HepG2 (cell line): ENCODE results near the gene CBX5. TPM values are rescaled to one million over a fixed set of nuclear protein-coding genes. Genes with fewer than 3 reads are reported as not detected.

Source experiments
- ARID2 ChIP-seq: sonication (generic); formaldehyde crosslinking; IDR thresholded peaks from 2 replicates; pipeline ENCODE4 v1.8.1; 2022; ENCODE audit warnings: mild to moderate bottlenecking, missing genetic modification reagents, borderline replicate concordance
- DR1 ChIP-seq: sonication (generic); formaldehyde crosslinking; IDR thresholded peaks from 2 replicates; pipeline ENCODE4 v1.8.0; 2021; ENCODE audit warnings: mild to moderate bottlenecking, missing genetic modification reagents, inconsistent platforms
- HNRNPL ChIP-seq: fragments of 200-400 bp; formaldehyde crosslinking; IDR thresholded peaks from 2 replicates; pipeline ENCODE4 v1.6.1; 2017; ENCODE audit warnings: mild to moderate bottlenecking, low read depth, low read length
- KDM1A ChIP-seq: IDR thresholded peaks from 2 replicates; pipeline ENCODE4 v1.6.1; 2016; ENCODE audit warnings: missing compliant biosample characterization
- MAZ ChIP-seq, 2 experiments: sonication (generic) in 1 of 2; formaldehyde crosslinking in 1 of 2; IDR thresholded peaks; 2 replicates each; pipeline versions ENCODE4 v1.5.0 to v1.6.1; 2012 to 2020; ENCODE audit warnings: low read depth in 2 of 2, mild to moderate bottlenecking in 2 of 2, borderline replicate concordance in 1 of 2, improper control_type of control experiment in 1 of 2, low read length in 1 of 2, missing genetic modification reagents in 1 of 2, moderate library complexity in 1 of 2
- MLLT10 ChIP-seq: sonication (generic); formaldehyde crosslinking; IDR thresholded peaks from 2 replicates; pipeline ENCODE4 v1.4.0; 2020; ENCODE audit warnings: missing genetic modification reagents
- MYNN ChIP-seq: sonication (generic); formaldehyde crosslinking; IDR thresholded peaks from 2 replicates; pipeline ENCODE4 v1.4.0; 2020; ENCODE audit warnings: mild to moderate bottlenecking, low read depth, missing genetic modification reagents
- NR2C2 ChIP-seq: sonication (generic); formaldehyde crosslinking; IDR thresholded peaks from 2 replicates; pipeline ENCODE4 v1.4.0; 2020; ENCODE audit warnings: missing genetic modification reagents, mild to moderate bottlenecking, moderate library complexity, borderline replicate concordance
- PITX1 ChIP-seq: sonication (generic); formaldehyde crosslinking; IDR thresholded peaks from 2 replicates; pipeline ENCODE4 v1.5.1; 2020; ENCODE audit warnings: mild to moderate bottlenecking, missing genetic modification reagents
- POGZ ChIP-seq: sonication (generic); formaldehyde crosslinking; IDR thresholded peaks from 2 replicates; pipeline ENCODE4 v1.4.0; 2020; ENCODE audit warnings: mild to moderate bottlenecking, missing genetic modification reagents
- PRPF4 ChIP-seq: fragments of 200-400 bp; formaldehyde crosslinking; IDR thresholded peaks from 2 replicates; pipeline ENCODE4 v1.6.1; 2016; ENCODE audit warnings: low read length, low read depth; ENCODE audit not compliant: poor library complexity, severe bottlenecking
- RXRA ChIP-seq: sonication (generic); formaldehyde crosslinking; IDR thresholded peaks from 2 replicates; pipeline ENCODE4 v1.5.1; 2020; ENCODE audit warnings: missing genetic modification reagents
- TBX2 ChIP-seq: sonication (generic); formaldehyde crosslinking; IDR thresholded peaks from 2 replicates; pipeline ENCODE4 v1.5.0; 2020; ENCODE audit warnings: missing genetic modification reagents, mild to moderate bottlenecking, borderline replicate concordance
- ZFX ChIP-seq: sonication (generic); formaldehyde crosslinking; IDR thresholded peaks from 2 replicates; pipeline ENCODE4 v1.4.0; 2020; ENCODE audit warnings: mild to moderate bottlenecking, low read depth, missing genetic modification reagents, moderate library complexity
- ZNF646 ChIP-seq: sonication (generic); formaldehyde crosslinking; IDR thresholded peaks from 2 replicates; pipeline ENCODE4 v1.9.0; 2021; ENCODE audit warnings: mild to moderate bottlenecking, missing genetic modification reagents
- ZNF691 ChIP-seq: sonication (generic); formaldehyde crosslinking; IDR thresholded peaks from 2 replicates; pipeline ENCODE4 v1.4.0; 2020; ENCODE audit warnings: missing genetic modification reagents, low read depth, mild to moderate bottlenecking, borderline replicate concordance
- ZNF710 ChIP-seq: sonication (generic); formaldehyde crosslinking; IDR thresholded peaks from 2 replicates; pipeline ENCODE4 v1.5.0; 2020; ENCODE audit warnings: mild to moderate bottlenecking, missing genetic modification reagents, borderline replicate concordance
- polyA plus RNA-seq, 8 experiments: library from polyadenylated mRNA; depleted of rRNA in 3 of 8; stranded (reverse) in 7 of 8; unstranded in 1 of 8; fragments of >200 nt; fragmentation: Illumina TruSeq in 4 of 8; extraction: Trizol in 4 of 8; gene quantifications; 2 replicates each; pipeline versions ENCODE4 v1.2.1 to v1.2.3, GENCODE V29; 2011 to 2016; ENCODE audit warnings: low read depth in 4 of 8, missing spikeins in 1 of 8, mixed read lengths in 1 of 8; ENCODE audit not compliant: insufficient read depth in 1 of 8
- total RNA-seq, 5 experiments: library from RNA; depleted of rRNA; stranded (reverse); fragments of >200 nt; fragmentation: Illumina TruSeq; extraction: Trizol; gene quantifications; 2 replicates each; pipeline ENCODE4 v1.2.3, GENCODE V29; 2016; ENCODE audit warnings: low read depth in 1 of 5

The CBX5 gene
- total and polyA plus RNA-seq, 2 of the 13 experiments (the other 11 are each of a cell fraction or from before 2014, with no cell fraction given): 16.0 to 22.2 TPM

- TF ChIP-seq ZNF710 (CRISPR knock-in tag) (peak; percentile 79; the same call in 1 of the 2 replicates), TBX2 (CRISPR knock-in tag) (no peak), DR1 (peak; percentile 98), MAZ (IDR thresholded peaks at IDR 0.05; ENCODE audit: borderline replicate concordance, low read depth, low read length) (peak; percentile 44; the same call in 1 of the 2 replicates), MAZ (CRISPR knock-in tag; IDR thresholded peaks at IDR 0.05; ENCODE audit: low read depth) (0 out of 2 replicates have a peak, but pooled peaks have one; percentile 32), ZNF691 (no peak), ARID2 (peak; percentile 19; the same call in 1 of the 2 replicates), RXRA (CRISPR knock-in tag) (0 out of 2 replicates have a peak, but pooled peaks have one; percentile 25), ZNF646 (CRISPR knock-in tag) (no peak), HNRNPL (0 out of 2 replicates have a peak, but pooled peaks have one; percentile 26), NR2C2 (CRISPR knock-in tag) (no peak), PRPF4 (no peak), PITX1 (CRISPR knock-in tag) (peak; percentile 77), ZFX (CRISPR knock-in tag) (peak; percentile 67; the same call in 1 of the 2 replicates), MYNN (CRISPR knock-in tag) (no peak), MLLT10 (CRISPR knock-in tag) (no peak), POGZ (CRISPR knock-in tag) (peak; percentile 67), KDM1A (CRISPR knock-in tag) (no peak)
Measured at GRCh38 chr12:54279632-54280467, at the start of gene CBX5 (continued).
